SK-N-SH (cell line): ENCODE data around the gene AFMID. TPM values are rescaled to one million over a fixed set of nuclear protein-coding genes. Genes with fewer than 3 reads are reported as not detected.

Source experiments
- CTCF ChIA-PET: fragments of 300-600, 350-600 bp; formaldehyde crosslinking; extraction: SDS; loops from one replicate; lab custom pipeline; 2021; lab: Yijun Ruan, JAX
- POLR2A ChIA-PET: fragments of 350-600 bp; sonication (Branson Sonifier 250); formaldehyde crosslinking; extraction: SDS; loops from one replicate; lab custom pipeline; 2020; ENCODE audit warnings: antibody characterized with exemption, inconsistent platforms; lab: Yijun Ruan, JAX
- DNase-seq: peaks from one replicate; pipeline ENCODE4 v3.0.0; 2012
- H2AFZ ChIP-seq: fragments of 200-600 bp; sonication (generic); 2 replicates; pipeline ENCODE4 v1.8.1; 2016; ENCODE audit warnings: antibody characterized with exemption, mild to moderate bottlenecking, low read depth
- H3F3A ChIP-seq: fragments of 200-600 bp; sonication (generic); replicated peaks from 2 replicates; pipeline ENCODE3; 2016; ENCODE audit warnings: antibody characterized with exemption, mild to moderate bottlenecking; ENCODE audit not compliant: insufficient read depth
- H3K27ac ChIP-seq, 2 experiments: fragments of 200-500 bp in 1 of 2; fragments of 200-600 bp in 1 of 2; sonication (Bioruptor generic) in 1 of 2; sonication (generic), shearing (Covaris generic) in 1 of 2; 2 replicates each; pipeline versions ENCODE4 v1.5.1 to v1.6.1; 2014 to 2016; ENCODE audit warnings: low read depth in 2 of 2, inconsistent platforms in 1 of 2, low read length in 1 of 2, mild to moderate bottlenecking in 1 of 2, mixed read lengths in 1 of 2
- H3K27me3 ChIP-seq: fragments of 200-600 bp; sonication (generic), shearing (Covaris generic); 2 replicates; pipeline ENCODE4 v1.6.1; 2016; ENCODE audit warnings: mixed run types; ENCODE audit not compliant: insufficient read depth
- H3K36me3 ChIP-seq, 2 experiments: fragments of 200-500 bp in 1 of 2; fragments of 200-600 bp in 1 of 2; sonication (Bioruptor generic) in 1 of 2; sonication (generic) in 1 of 2; replicated peaks in 1 of 2; 2 replicates each; pipeline versions ENCODE3 to v1.5.1; 2014 to 2016; ENCODE audit warnings: low read length in 1 of 2, mild to moderate bottlenecking in 1 of 2; ENCODE audit not compliant: insufficient read depth in 2 of 2, control insufficient read depth in 1 of 2
- H3K4me1 ChIP-seq, 2 experiments: fragments of 200-500 bp in 1 of 2; fragments of 200-600 bp in 1 of 2; sonication (Bioruptor generic) in 1 of 2; sonication (generic), shearing (Covaris generic) in 1 of 2; 2 replicates each; pipeline versions ENCODE4 v1.5.1 to v1.6.1; 2014 to 2016; ENCODE audit warnings: low read depth in 1 of 2, low read length in 1 of 2, mixed run types in 1 of 2; ENCODE audit not compliant: insufficient read depth in 2 of 2, control insufficient read depth in 1 of 2
- H3K4me2 ChIP-seq: fragments of 200-600 bp; sonication (generic), shearing (Covaris generic); 2 replicates; pipeline ENCODE4 v1.6.1; 2017; ENCODE audit warnings: mixed run types
- H3K4me3 ChIP-seq, 2 experiments: fragments of 200-500 bp in 1 of 2; fragments of 200-600 bp in 1 of 2; sonication (Bioruptor generic) in 1 of 2; sonication (generic), shearing (Covaris generic) in 1 of 2; 2 replicates each; pipeline versions ENCODE4 v1.5.1 to v1.8.1; 2014 to 2016; ENCODE audit warnings: low read depth in 2 of 2, inconsistent platforms in 1 of 2, low read length in 1 of 2, mild to moderate bottlenecking in 1 of 2, mixed read lengths in 1 of 2, moderate library complexity in 1 of 2
- H3K79me2 ChIP-seq: fragments of 200-600 bp; sonication (generic); 2 replicates; pipeline ENCODE4 v1.8.1; 2017; ENCODE audit warnings: mild to moderate bottlenecking; ENCODE audit not compliant: insufficient read depth
- H3K9ac ChIP-seq: fragments of 200-600 bp; sonication (generic); 2 replicates; pipeline ENCODE4 v1.6.1; 2017; ENCODE audit warnings: mixed run types
- H3K9me2 ChIP-seq: fragments of 200-600 bp; sonication (generic); 2 replicates; pipeline ENCODE4 v1.6.1; 2017; ENCODE audit warnings: mixed run types
- H3K9me3 ChIP-seq: fragments of 200-600 bp; sonication (generic); 2 replicates; pipeline ENCODE4 v1.6.1; 2017; ENCODE audit warnings: mixed run types, mild to moderate bottlenecking, moderate library complexity
- H4K20me1 ChIP-seq: fragments of 200-600 bp; sonication (generic); 2 replicates; pipeline ENCODE4 v1.6.1; 2017; ENCODE audit warnings: mild to moderate bottlenecking, mixed run types; ENCODE audit not compliant: insufficient read depth
- ELF1 ChIP-seq: IDR thresholded peaks from 2 replicates; pipeline ENCODE4 v1.4.0; 2012
- EP300 ChIP-seq, 2 experiments: IDR thresholded peaks; 2 replicates each; pipeline versions ENCODE4 v1.4.0 to v1.6.1; 2012; ENCODE audit warnings: borderline replicate concordance in 1 of 2, low read depth in 1 of 2, low read length in 1 of 2
- EZH2phosphoT487 ChIP-seq: fragments of 200-600 bp; sonication (generic); IDR thresholded peaks from 2 replicates; pipeline ENCODE4 v1.6.1; 2017; ENCODE audit warnings: low read depth, mixed run types, mild to moderate bottlenecking, antibody characterized with exemption, moderate library complexity, borderline replicate concordance
- FOSL2 ChIP-seq: IDR thresholded peaks from 2 replicates; pipeline ENCODE4 v1.4.0; 2012; ENCODE audit warnings: low read depth, mild to moderate bottlenecking, moderate library complexity, borderline replicate concordance
- FOXM1 ChIP-seq: IDR thresholded peaks from 2 replicates; pipeline ENCODE4 v1.4.0; 2012; ENCODE audit warnings: low read depth, mild to moderate bottlenecking
- GABPA ChIP-seq: IDR thresholded peaks from 2 replicates; pipeline ENCODE4 v1.4.0; 2012; ENCODE audit warnings: low read depth, mild to moderate bottlenecking
- GATA2 ChIP-seq: sonication (generic); formaldehyde crosslinking; IDR thresholded peaks from 2 replicates; pipeline ENCODE4 v1.5.0; 2020; ENCODE audit warnings: mild to moderate bottlenecking, missing genetic modification reagents
- JUND ChIP-seq: IDR thresholded peaks from 2 replicates; pipeline ENCODE4 v1.4.0; 2012
- MAX ChIP-seq: IDR thresholded peaks from 2 replicates; pipeline ENCODE4 v1.4.0; 2012; ENCODE audit warnings: low read depth
- NFIC ChIP-seq: IDR thresholded peaks from 2 replicates; pipeline ENCODE4 v1.4.0; 2012; ENCODE audit warnings: borderline replicate concordance
- NRF1 ChIP-seq: IDR thresholded peaks from 2 replicates; pipeline ENCODE4 v1.6.1; 2012; ENCODE audit warnings: low read depth, mild to moderate bottlenecking, low read length
- RCOR1 ChIP-seq: fragments of 150-350 bp; IDR thresholded peaks from 2 replicates; pipeline ENCODE4 v1.6.1; 2017; ENCODE audit warnings: antibody characterized with exemption, low read length
- RFX5 ChIP-seq: IDR thresholded peaks from 2 replicates; pipeline ENCODE4 v1.6.1; 2012; ENCODE audit warnings: mild to moderate bottlenecking, improper control_type of control experiment, low read length
- SIN3A ChIP-seq: IDR thresholded peaks from 2 replicates; pipeline ENCODE4 v1.6.1; 2012; ENCODE audit warnings: low read depth, mild to moderate bottlenecking, low read length, moderate library complexity, borderline replicate concordance
- SMC3 ChIP-seq: IDR thresholded peaks from 2 replicates; pipeline ENCODE4 v1.6.1; 2012; ENCODE audit warnings: low read depth, low read length, improper control_type of control experiment
- TAF1 ChIP-seq: IDR thresholded peaks from 2 replicates; pipeline ENCODE4 v1.6.1; 2012; ENCODE audit warnings: low read depth, mild to moderate bottlenecking, low read length, moderate library complexity, borderline replicate concordance
- TCF12 ChIP-seq: IDR thresholded peaks from 2 replicates; pipeline ENCODE4 v1.4.0; 2012
- TEAD4 ChIP-seq: IDR thresholded peaks from 2 replicates; pipeline ENCODE4 v1.4.0; 2012; ENCODE audit warnings: mild to moderate bottlenecking, borderline replicate concordance; ENCODE audit not compliant: insufficient read depth
- WGBS: methylation state at CpG from one replicate; pipeline ENCODE4 v1.1.6; 2017; ENCODE audit warnings: low lambda C conversion rate; 5-methylcytosine and 5-hydroxymethylcytosine counted together
- polyA plus RNA-seq, 3 experiments: library from polyadenylated mRNA; depleted of rRNA; stranded (reverse); fragments of >200 nt; gene quantifications; 2 replicates each; pipeline ENCODE4 v1.2.3, GENCODE V29; 2012
- TF ChIP-seq, protein P1 (sequence below): fragments of 150-350 bp; IDR thresholded peaks from 2 replicates; pipeline ENCODE4 v1.6.1; 2017; ENCODE audit warnings: antibody characterized with exemption, low read length, low read depth, borderline replicate concordance
- TF ChIP-seq, protein P2 (sequence below): IDR thresholded peaks from 2 replicates; pipeline ENCODE4; 2012
- TF ChIP-seq, protein P3 (sequence below): fragments of 150-350 bp; IDR thresholded peaks from 2 replicates; pipeline ENCODE4 v1.6.1; 2016; ENCODE audit warnings: mild to moderate bottlenecking, low read depth, low read length
- TF ChIP-seq, protein P4 (sequence below): fragments of 200-600 bp; sonication (generic); IDR thresholded peaks from 2 replicates; pipeline ENCODE4 v1.6.1; 2017; ENCODE audit warnings: antibody characterized with exemption, mild to moderate bottlenecking, moderate library complexity

The AFMID gene
- polyA plus RNA-seq, 1 of the 3 experiments (the other 2 are of a cell fraction) = 44.4 TPM

DNA sequence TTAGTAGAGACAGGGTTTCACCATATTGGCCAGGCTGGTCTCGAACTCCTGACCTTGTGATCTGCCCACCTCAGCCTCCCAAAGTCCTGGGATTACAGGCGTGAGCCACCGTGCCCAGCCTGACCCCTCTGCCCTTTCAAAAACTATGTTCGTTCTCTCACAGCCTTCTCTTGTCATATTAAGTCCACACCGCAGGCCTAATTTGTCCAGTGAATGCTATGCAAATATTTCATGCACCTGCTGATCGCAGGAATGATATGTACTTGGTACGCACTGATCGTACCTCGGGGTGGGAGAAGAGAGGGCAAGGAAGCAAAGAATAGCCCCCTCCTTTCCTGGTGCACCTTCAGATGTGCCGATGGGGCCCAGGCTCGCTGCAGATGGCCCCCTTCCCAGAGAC, 23.9 kb downstream of the AFMID start (continued):
- TF ChIP-seq SIN3A = no peak
- no peak for TF ChIP-seq TCF12
- no peak for TF ChIP-seq EP300 (IDR thresholded peaks at IDR 0.05; ENCODE audit: borderline replicate concordance in 1 of 2, low read depth in 1 of 2, low read length in 1 of 2)
- TF ChIP-seq TEAD4 = no peak
- no peak for TF ChIP-seq NFIC
- TF ChIP-seq, protein P1, sequence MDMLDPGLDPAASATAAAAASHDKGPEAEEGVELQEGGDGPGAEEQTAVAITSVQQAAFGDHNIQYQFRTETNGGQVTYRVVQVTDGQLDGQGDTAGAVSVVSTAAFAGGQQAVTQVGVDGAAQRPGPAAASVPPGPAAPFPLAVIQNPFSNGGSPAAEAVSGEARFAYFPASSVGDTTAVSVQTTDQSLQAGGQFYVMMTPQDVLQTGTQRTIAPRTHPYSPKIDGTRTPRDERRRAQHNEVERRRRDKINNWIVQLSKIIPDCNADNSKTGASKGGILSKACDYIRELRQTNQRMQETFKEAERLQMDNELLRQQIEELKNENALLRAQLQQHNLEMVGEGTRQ = no peak
- no peak for TF ChIP-seq RFX5
- TF ChIP-seq, all 33 proteins: peak for 0

GRCh38 chr17:78214016-78214705, 27.0 kb downstream of the AFMID start, which contains the start of gene BIRC5:
Gene BIRC5, plus strand, starts transcription at chr17:78214253. Its CDS starts 64 bp downstream, at chr17:78214317.
- Histone ChIP-seq H2AFZ (peak within 1 kb of the TSS; percentile 95), H3K36me3 (peaks cover 0 to 18% of the 10 kb centered on the region in 2 experiments), H3K27ac (peak within 1 kb of the TSS; percentile 29 to 39; a peak in 3 of 4 replicates), H3K4me1 (peaks cover 7 to 12% of the 10 kb centered on the region in 2 experiments; a peak in 2 of 4 replicates), H4K20me1 (peaks cover under 1% of the 10 kb centered on the region; the same call in 1 of the 2 replicates), H3K4me2 (peak within 1 kb of the TSS; percentile 98), H3F3A (no peaks in the 10 kb centered on the region), H3K4me3 (peak within 1 kb of the TSS; percentile 62 to 87), H3K27me3 (no peaks in the 10 kb centered on the region), H3K9me3 (no peaks in the 10 kb centered on the region), H3K9me2 (no peaks in the 10 kb centered on the region), H3K9ac (peak within 1 kb of the TSS; percentile 92), H3K79me2 (peaks cover 51% of the 10 kb centered on the region)
- ChIA-PET CTCF (interaction anchor here (0.7 to 1.6 kb wide), 7 partner anchors 9 to 100 kb away, joined by 3 to 7 read pairs (median 3); partner anchors contain the start of genes AFMID and TK1), POLR2A (interaction anchor here (1.2 kb wide), 1 partner anchor 10 kb away, joined by 3 read pairs; no protein-coding TSS in a partner anchor)
- WGBS = 2% methylated on average over 25 of the region's 60 CpGs
- DNase-seq = peak; percentile 100
- TF ChIP-seq GABPA (peak; percentile 39; the same call in 1 of the 2 replicates), GATA2 (no peak), SMC3 (no peak), TAF1 (peak; percentile 89), RCOR1 (no peak), ELF1 (no peak), JUND (no peak), MAX (peak; percentile 97), NRF1 (no peak), SIN3A (peak; percentile 100), TCF12 (peak; percentile 31; the same call in 1 of the 2 replicates), FOSL2 (peak; percentile 10; the same call in 1 of the 2 replicates), EZH2phosphoT487 (no peak), FOXM1 (peak; percentile 86), TEAD4 (no peak)
- TF ChIP-seq, protein P2, sequence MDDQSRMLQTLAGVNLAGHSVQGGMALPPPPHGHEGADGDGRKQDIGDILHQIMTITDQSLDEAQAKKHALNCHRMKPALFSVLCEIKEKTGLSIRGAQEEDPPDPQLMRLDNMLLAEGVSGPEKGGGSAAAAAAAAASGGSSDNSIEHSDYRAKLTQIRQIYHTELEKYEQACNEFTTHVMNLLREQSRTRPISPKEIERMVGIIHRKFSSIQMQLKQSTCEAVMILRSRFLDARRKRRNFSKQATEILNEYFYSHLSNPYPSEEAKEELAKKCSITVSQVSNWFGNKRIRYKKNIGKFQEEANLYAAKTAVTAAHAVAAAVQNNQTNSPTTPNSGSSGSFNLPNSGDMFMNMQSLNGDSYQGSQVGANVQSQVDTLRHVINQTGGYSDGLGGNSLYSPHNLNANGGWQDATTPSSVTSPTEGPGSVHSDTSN = peak; percentile 15; the same call in 1 of the 2 replicates
- TF ChIP-seq, protein P3, sequence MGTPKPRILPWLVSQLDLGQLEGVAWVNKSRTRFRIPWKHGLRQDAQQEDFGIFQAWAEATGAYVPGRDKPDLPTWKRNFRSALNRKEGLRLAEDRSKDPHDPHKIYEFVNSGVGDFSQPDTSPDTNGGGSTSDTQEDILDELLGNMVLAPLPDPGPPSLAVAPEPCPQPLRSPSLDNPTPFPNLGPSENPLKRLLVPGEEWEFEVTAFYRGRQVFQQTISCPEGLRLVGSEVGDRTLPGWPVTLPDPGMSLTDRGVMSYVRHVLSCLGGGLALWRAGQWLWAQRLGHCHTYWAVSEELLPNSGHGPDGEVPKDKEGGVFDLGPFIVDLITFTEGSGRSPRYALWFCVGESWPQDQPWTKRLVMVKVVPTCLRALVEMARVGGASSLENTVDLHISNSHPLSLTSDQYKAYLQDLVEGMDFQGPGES = no peak
- TF ChIP-seq, protein P4, sequence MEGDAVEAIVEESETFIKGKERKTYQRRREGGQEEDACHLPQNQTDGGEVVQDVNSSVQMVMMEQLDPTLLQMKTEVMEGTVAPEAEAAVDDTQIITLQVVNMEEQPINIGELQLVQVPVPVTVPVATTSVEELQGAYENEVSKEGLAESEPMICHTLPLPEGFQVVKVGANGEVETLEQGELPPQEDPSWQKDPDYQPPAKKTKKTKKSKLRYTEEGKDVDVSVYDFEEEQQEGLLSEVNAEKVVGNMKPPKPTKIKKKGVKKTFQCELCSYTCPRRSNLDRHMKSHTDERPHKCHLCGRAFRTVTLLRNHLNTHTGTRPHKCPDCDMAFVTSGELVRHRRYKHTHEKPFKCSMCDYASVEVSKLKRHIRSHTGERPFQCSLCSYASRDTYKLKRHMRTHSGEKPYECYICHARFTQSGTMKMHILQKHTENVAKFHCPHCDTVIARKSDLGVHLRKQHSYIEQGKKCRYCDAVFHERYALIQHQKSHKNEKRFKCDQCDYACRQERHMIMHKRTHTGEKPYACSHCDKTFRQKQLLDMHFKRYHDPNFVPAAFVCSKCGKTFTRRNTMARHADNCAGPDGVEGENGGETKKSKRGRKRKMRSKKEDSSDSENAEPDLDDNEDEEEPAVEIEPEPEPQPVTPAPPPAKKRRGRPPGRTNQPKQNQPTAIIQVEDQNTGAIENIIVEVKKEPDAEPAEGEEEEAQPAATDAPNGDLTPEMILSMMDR = no peak
